Tibial nerve (tissue), 4 donors: ENCODE results near the gene TRIM67. TPM values are rescaled to one million over a fixed set of nuclear protein-coding genes. Genes with fewer than 3 reads are reported as not detected.

Source experiments
- DNase-seq, 2 donors: peaks; one replicate each; pipeline ENCODE4 v3.0.0-alpha.2; 2019; ENCODE audit warnings: low spot score in 2 of 2
- H3K27ac ChIP-seq, 4 donors: fragments of 200-600 bp; sonication (generic) in 3 of 4; one replicate each; pipeline ENCODE4 v1.5.1; 2017 to 2019; ENCODE audit warnings: mild to moderate bottlenecking in 1 of 4
- H3K27me3 ChIP-seq, 2 donors: fragments of 200-600 bp; sonication (generic) in 1 of 2; one replicate each; pipeline versions ENCODE4 v1.5.1 to v1.6.0; 2017 to 2019
- H3K36me3 ChIP-seq, 3 donors: fragments of 200-600 bp; sonication (generic); one replicate each; pipeline ENCODE4 v1.5.1; 2018 to 2019
- H3K4me1 ChIP-seq, 4 donors: fragments of 200-600 bp; sonication (generic) in 3 of 4; one replicate each; pipeline ENCODE4 v1.5.1; 2017 to 2019
- H3K4me3 ChIP-seq, 4 donors: fragments of 200-600 bp; sonication (generic) in 3 of 4; one replicate each; pipeline ENCODE4 v1.5.1; 2017 to 2019; ENCODE audit warnings: mild to moderate bottlenecking in 1 of 4, moderate library complexity in 1 of 4
- H3K9me3 ChIP-seq, 4 donors: fragments of 200-600 bp; sonication (generic) in 3 of 4; one replicate each; pipeline ENCODE4 v1.5.1; 2017 to 2019
- EP300 ChIP-seq, 2 donors: sonication (generic); formaldehyde crosslinking; IDR thresholded peaks; one replicate each; pipeline ENCODE4 v1.6.1; 2017; ENCODE audit warnings: antibody characterized with exemption in 2 of 2, mild to moderate bottlenecking in 1 of 2
- POLR2A ChIP-seq, 2 donors: fragments of 450-650 bp; IDR thresholded peaks; one replicate each; pipeline ENCODE4 v1.6.1; 2017; ENCODE audit warnings: antibody characterized with exemption in 2 of 2, mild to moderate bottlenecking in 2 of 2, moderate library complexity in 2 of 2
- WGBS, 2 donors: methylation state at CpG; one replicate each; pipeline ENCODE4 v1.1.5; 2018; 5-methylcytosine and 5-hydroxymethylcytosine counted together
- total RNA-seq, 4 donors: library from RNA; depleted of rRNA; stranded (reverse); fragments of >200 nt; gene quantifications; one replicate each; pipeline ENCODE4 v1.1.0, GENCODE V29; 2016
- TF ChIP-seq, protein P1 (sequence below), 5 experiments: fragments of 200-600 bp in 3 of 5; fragments of 450-650 bp in 2 of 5; sonication (generic) in 3 of 5; IDR thresholded peaks; one replicate each; pipeline ENCODE4 v1.5.1; 2016 to 2019; ENCODE audit warnings: antibody characterized with exemption in 5 of 5, mild to moderate bottlenecking in 3 of 5, moderate library complexity in 2 of 5

TRIM67 gene
- total RNA-seq, 4 donors from 2014 or later, result 0.30 TPM; not detected in 3

DNA sequence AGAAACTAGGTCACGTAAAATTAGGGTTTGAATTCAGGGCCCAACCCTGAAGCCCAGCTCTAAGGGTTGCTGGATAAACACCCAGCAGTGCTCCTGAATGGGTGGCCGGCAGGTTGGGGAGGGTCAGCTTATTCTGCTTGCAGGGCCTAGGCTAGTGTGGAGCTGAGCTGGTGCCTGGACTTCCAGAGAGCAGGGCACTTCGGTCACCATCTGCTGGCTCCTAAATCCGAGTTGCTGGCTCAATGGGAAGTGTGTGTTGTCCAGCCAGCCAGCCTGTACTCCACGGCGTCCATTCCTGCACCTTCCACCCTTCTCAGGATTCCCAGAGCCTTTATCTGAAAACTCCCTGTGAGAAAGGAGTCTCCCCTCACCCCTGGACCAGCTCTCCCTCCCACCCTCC lies 23.0 kb downstream of the TRIM67 start:
- DNase-seq, result no peak
- Histone ChIP-seq H3K27ac (no peak overlapping the region), H3K9me3 (no peaks in the 10 kb centered on the region), H3K4me1 (no peaks in the 10 kb centered on the region), H3K36me3 (no peaks in the 10 kb centered on the region), H3K4me3 (no peak overlapping the region), H3K27me3 (peaks cover 0 to 3% of the 10 kb centered on the region in 2 donors)
- 89 to 91% methylated on average over 4 to 6 of the region's 6 CpGs for WGBS, 2 donors
- TF ChIP-seq, protein P1, sequence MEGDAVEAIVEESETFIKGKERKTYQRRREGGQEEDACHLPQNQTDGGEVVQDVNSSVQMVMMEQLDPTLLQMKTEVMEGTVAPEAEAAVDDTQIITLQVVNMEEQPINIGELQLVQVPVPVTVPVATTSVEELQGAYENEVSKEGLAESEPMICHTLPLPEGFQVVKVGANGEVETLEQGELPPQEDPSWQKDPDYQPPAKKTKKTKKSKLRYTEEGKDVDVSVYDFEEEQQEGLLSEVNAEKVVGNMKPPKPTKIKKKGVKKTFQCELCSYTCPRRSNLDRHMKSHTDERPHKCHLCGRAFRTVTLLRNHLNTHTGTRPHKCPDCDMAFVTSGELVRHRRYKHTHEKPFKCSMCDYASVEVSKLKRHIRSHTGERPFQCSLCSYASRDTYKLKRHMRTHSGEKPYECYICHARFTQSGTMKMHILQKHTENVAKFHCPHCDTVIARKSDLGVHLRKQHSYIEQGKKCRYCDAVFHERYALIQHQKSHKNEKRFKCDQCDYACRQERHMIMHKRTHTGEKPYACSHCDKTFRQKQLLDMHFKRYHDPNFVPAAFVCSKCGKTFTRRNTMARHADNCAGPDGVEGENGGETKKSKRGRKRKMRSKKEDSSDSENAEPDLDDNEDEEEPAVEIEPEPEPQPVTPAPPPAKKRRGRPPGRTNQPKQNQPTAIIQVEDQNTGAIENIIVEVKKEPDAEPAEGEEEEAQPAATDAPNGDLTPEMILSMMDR (IDR thresholded peaks at IDR 0.05), result no peak
- TF ChIP-seq EP300 (IDR thresholded peaks at IDR 0.05) (no peak), POLR2A (IDR thresholded peaks at IDR 0.05) (no peak)

DNA sequence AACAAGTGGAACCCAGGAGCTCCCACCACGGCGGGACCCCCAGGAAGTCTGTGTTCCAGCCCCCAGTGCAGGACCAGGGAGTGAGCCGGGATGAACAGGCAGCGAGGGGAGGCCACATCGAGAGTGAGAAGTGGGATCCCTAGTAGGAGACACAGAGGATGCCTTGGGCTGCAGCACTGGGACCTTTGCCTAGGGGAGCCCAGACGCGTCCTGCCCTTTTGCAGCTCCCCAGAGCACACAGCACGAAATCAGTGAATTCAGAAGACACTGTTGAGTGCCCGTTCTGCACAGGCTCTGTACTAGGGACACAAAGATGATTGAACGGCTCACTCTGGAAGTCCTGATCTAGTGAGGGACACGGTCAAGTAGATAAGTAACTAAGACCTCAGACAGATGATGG lies 23.5 kb downstream of the TRIM67 start:
- Histone ChIP-seq H3K27ac (no peak overlapping the region), H3K4me3 (no peak overlapping the region), H3K27me3 (peaks cover 0 to 3% of the 10 kb centered on the region in 2 donors), H3K36me3 (no peaks in the 10 kb centered on the region), H3K9me3 (no peaks in the 10 kb centered on the region), H3K4me1 (no peaks in the 10 kb centered on the region)
- 86 to 89% methylated on average over 11 of the region's 11 CpGs for WGBS, 2 donors
- DNase-seq, result no peak
- TF ChIP-seq, protein P1 (IDR thresholded peaks at IDR 0.05), result no peak

DNA sequence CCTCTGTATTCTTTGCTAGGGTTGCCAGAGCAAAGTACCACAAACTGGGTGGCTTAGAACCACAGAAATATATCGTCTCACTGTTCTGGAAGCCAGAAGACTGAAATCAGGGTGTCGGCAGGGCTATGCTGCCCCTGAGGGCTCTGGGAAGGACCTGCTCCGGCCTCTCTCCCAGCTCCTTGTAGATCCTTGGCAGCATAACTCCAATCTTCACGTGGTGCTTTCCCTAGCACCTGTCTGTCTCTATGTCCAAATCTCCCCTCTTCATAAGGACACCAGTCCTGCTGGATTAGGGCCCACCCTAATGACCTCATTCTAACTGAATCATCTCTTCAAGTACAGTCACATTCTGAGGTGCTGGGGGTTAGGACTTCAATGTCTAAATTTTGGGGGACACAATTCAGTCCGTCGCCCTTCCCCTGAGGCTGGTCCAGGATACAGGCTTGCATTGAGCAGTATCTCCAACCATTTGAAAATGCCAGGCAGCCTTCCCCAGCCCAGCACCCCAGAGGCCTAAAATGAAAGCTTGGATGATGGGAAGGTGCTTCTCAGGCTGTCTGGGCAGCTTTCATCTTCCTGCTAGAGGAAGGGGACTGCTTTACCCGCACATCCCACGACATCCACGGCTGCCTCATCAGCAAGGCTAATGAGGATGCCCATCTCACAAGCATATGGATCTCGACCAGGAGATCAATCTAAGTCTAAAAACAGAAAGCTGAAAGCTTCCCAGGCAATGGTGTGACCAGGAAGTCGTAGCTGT lies 24.7 kb downstream of the TRIM67 start:
- WGBS, 2 donors, result 74 to 77% methylated on average over 11 of the region's 11 CpGs
- Histone ChIP-seq H3K4me1 (no peaks in the 10 kb centered on the region), H3K36me3 (no peaks in the 10 kb centered on the region), H3K27me3 (peaks cover 0 to 3% of the 10 kb centered on the region in 2 donors), H3K9me3 (no peaks in the 10 kb centered on the region), H3K27ac (no peak overlapping the region), H3K4me3 (no peak overlapping the region)
- DNase-seq, result no peak
- TF ChIP-seq POLR2A (IDR thresholded peaks at IDR 0.05) (no peak), EP300 (IDR thresholded peaks at IDR 0.05) (no peak)
- TF ChIP-seq, protein P1 (IDR thresholded peaks at IDR 0.05), result no peak

DNA sequence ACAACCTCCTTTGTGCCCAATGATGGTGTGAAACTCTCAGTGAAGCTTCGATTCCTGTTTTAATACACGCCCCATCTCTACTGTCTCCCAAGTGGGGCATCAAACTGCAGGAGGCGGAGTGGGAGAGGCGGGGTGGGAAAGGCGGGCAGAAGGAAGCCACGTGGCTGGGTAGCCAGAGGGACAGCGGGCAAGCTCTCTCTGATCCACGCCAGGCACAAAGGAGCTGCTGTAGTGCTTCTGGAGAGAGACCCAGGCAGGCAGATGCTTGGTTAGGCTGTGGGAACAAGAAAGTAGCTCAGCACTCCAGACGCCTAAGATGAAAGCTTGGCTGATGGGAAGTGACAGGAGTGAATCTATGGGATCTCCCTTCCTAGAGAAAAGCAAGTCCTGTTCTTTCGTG lies 25.7 kb downstream of the TRIM67 start:
- Histone ChIP-seq H3K36me3 (no peaks in the 10 kb centered on the region), H3K4me3 (no peak overlapping the region), H3K9me3 (no peaks in the 10 kb centered on the region), H3K27ac (no peak overlapping the region), H3K4me1 (peaks cover 0 to 2% (median 0%) of the 10 kb centered on the region in 4 donors), H3K27me3 (peaks cover 0 to 1% of the 10 kb centered on the region in 2 donors)
- no peak for DNase-seq
- TF ChIP-seq EP300 (IDR thresholded peaks at IDR 0.05) (no peak), POLR2A (IDR thresholded peaks at IDR 0.05) (no peak)
- TF ChIP-seq, protein P1 (IDR thresholded peaks at IDR 0.05), result no peak
- WGBS, 2 donors, result 30 to 32% methylated on average over 10 of the region's 10 CpGs

DNA sequence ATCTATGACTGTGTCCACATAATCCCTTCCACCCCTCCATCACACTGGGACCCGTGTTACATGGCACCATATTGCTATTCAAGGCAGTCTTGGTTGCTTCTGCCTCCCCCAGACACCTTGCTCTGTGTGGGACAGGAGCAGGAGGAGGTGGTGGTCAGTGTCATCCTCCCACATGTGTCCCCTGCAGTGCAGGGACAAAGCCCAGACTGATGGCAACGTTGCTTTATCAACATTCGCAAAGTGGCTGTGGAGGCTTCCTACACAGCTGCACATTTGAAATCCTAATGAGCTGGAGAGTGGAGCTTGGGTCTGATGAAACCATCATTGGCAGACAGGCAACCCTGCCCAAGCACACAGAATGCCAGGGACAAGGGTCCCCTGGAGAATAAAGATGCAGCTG lies 26.2 kb downstream of the TRIM67 start:
- 52% methylated on average over 3 of the region's 3 CpGs for WGBS, 2 donors
- peaks cover 0 to 7% (median 0%) of the 10 kb centered on the region in 4 donors for H3K4me1 ChIP-seq
- H3K4me3 ChIP-seq, result no peak overlapping the region
- H3K27ac ChIP-seq, result no peak overlapping the region
- DNase-seq, result no peak
- no peaks in the 10 kb centered on the region for H3K27me3 ChIP-seq
- no peak for TF ChIP-seq EP300 (IDR thresholded peaks at IDR 0.05)
- TF ChIP-seq, protein P1 (IDR thresholded peaks at IDR 0.05), result no peak
- no peak for TF ChIP-seq POLR2A (IDR thresholded peaks at IDR 0.05)
- H3K9me3 ChIP-seq, result no peaks in the 10 kb centered on the region
- H3K36me3 ChIP-seq, result no peaks in the 10 kb centered on the region
